Measurements from ENCODE around the gene GADD45B. TPM values are rescaled to one million over a fixed set of nuclear protein-coding genes. Genes with fewer than 3 reads are reported as not detected.

The GADD45B gene
- total and polyA plus RNA-seq, 2 donors (not counting 3 experiments of a cell fraction or from before 2014, with no cell fraction given), result 61.3 to 267 TPM

GRCh38 chr19:2483484-2484151, 7.7 kb downstream of the GADD45B start:
- Histone ChIP-seq H3K9me1 (replicated peaks; ENCODE audit: control insufficient read depth, extremely low read depth, insufficient read depth, low read length) (no peaks in the 10 kb centered on the region), H4K20me1 (replicated peaks; ENCODE audit: control insufficient read depth, extremely low read depth, insufficient read depth, low read length) (no peaks in the 10 kb centered on the region), H3K36me3 (ENCODE audit: control insufficient read depth in 2 of 2, extremely low read depth in 1 of 2, insufficient read depth in 2 of 2, low read length in 2 of 2) (no peaks in the 10 kb centered on the region), H2AFZ (ENCODE audit: low read depth, low read length) (no peak overlapping the region), H3K4me1 (ENCODE audit: control insufficient read depth, extremely low read depth, insufficient read depth, low read length) (peaks cover 5% of the 10 kb centered on the region), H3K4me3 (replicated peaks in 1 of 3; ENCODE audit: insufficient read depth in 1 of 3, low read depth in 1 of 3, low read length in 3 of 3) (no peak overlapping the region), H3K4me2 (ENCODE audit: insufficient read depth, low read length) (no peak overlapping the region), H3K9me3 (replicated peaks; ENCODE audit: control insufficient read depth, insufficient read depth, low read length) (no peaks in the 10 kb centered on the region), H3K9ac (replicated peaks; ENCODE audit: extremely low read depth, insufficient read depth, low read length) (no peak overlapping the region), H3K27me3 (ENCODE audit: control insufficient read depth in 2 of 2, insufficient read depth in 2 of 2, low read length in 2 of 2) (no peaks in the 10 kb centered on the region), H3K27ac (ENCODE audit: insufficient read depth, low read depth, low read length) (no peak overlapping the region), H3K79me2 (ENCODE audit: control insufficient read depth, insufficient read depth, low read length) (peaks cover under 1% of the 10 kb centered on the region)
- FAIRE-seq (no peak), DNase-seq (ENCODE audit: low read depth, low spot score) (no peak)
- no TSS peak for BruUV-seq (replicated peaks)
- ChIA-PET POLR2A (interaction anchor here (1.0 kb wide), 1 partner anchor 8 kb away, joined by 7 read pairs; the partner anchor contains the start of gene GADD45B), CTCF (no interaction called here)
- TF ChIP-seq MYC (IDR thresholded peaks at IDR 0.05; ENCODE audit: low read depth, low read length), result no peak
- no peak for TF ChIP-seq POLR2A (IDR thresholded peaks at IDR 0.05; ENCODE audit: low read depth, low read length)
- no peak for TF ChIP-seq JUN (IDR thresholded peaks at IDR 0.05; ENCODE audit: borderline replicate concordance, insufficient read depth, insufficient read length, low read depth)
- no peak for TF ChIP-seq MAX (IDR thresholded peaks at IDR 0.05; ENCODE audit: insufficient read depth, insufficient read length)
- no peak for TF ChIP-seq CTCF (IDR thresholded peaks at IDR 0.05; ENCODE audit: extremely low read depth in 1 of 2, insufficient read depth in 1 of 2, low read depth in 1 of 2, low read length in 2 of 2)
- intact Hi-C loops (cut with micrococcal nuclease), result no loop called here
- dilution Hi-C loops (cut with MboI; ENCODE audit: extremely low pct_ligation_motif_present, low sequenced_read_pairs), result no loop called here

Data from endothelial cell of umbilical vein (primary cell).